Measurements from ENCODE around the gene RYR1.
"Not testable (repeated sequence)": the region's sequence is repeated elsewhere in the genome, so short reads cannot be mapped to it uniquely, and the experiment has no call there.

The RYR1 gene

GRCh38 chr19:38514812-38515633 lies 81.5 kb downstream of the RYR1 start:
- no peak for DNase-seq (ENCODE audit: low read depth)

- DNase-seq (ENCODE audit: low read depth): no peak
These were observed 82.4 kb downstream of the RYR1 start for GRCh38 chr19:38515896-38516295.

- no peak for DNase-seq (ENCODE audit: low read depth)
These were observed 83.3 kb downstream of the RYR1 start for GRCh38 chr19:38516802-38517201.

- no peak for DNase-seq (ENCODE audit: low read depth)
These were observed 83.8 kb downstream of the RYR1 start for GRCh38 chr19:38517321-38517720.

- not testable (repeated sequence) for DNase-seq (ENCODE audit: low read depth)
These were observed 84.5 kb downstream of the RYR1 start for GRCh38 chr19:38517980-38518379.

- no peak for DNase-seq (ENCODE audit: low read depth)
These were observed 85.7 kb downstream of the RYR1 start for GRCh38 chr19:38519168-38519567.

- DNase-seq (ENCODE audit: low read depth): no peak
These were observed 86.5 kb downstream of the RYR1 start for GRCh38 chr19:38519988-38520387.

- no peak for DNase-seq (ENCODE audit: low read depth)
These were observed 89.4 kb downstream of the RYR1 start for GRCh38 chr19:38522915-38523314.

- no peak for DNase-seq (ENCODE audit: low read depth)
These were observed 89.8 kb downstream of the RYR1 start for GRCh38 chr19:38523319-38523718.

GRCh38 chr19:38524369-38524768 lies 90.9 kb downstream of the RYR1 start:
- DNase-seq (ENCODE audit: low read depth): no peak

GRCh38 chr19:38524994-38525634 lies 91.6 kb downstream of the RYR1 start:
- no peak for DNase-seq (ENCODE audit: low read depth)

- no peak for DNase-seq (ENCODE audit: low read depth)
These were observed 92.9 kb downstream of the RYR1 start for GRCh38 chr19:38526430-38526829.

GRCh38 chr19:38527466-38528136 lies 94.1 kb downstream of the RYR1 start:
- DNase-seq (ENCODE audit: low read depth): no peak

- DNase-seq (ENCODE audit: low read depth): no peak
These were observed 94.8 kb downstream of the RYR1 start for GRCh38 chr19:38528213-38528755.

- DNase-seq (ENCODE audit: low read depth): no peak
These were observed 95.4 kb downstream of the RYR1 start for GRCh38 chr19:38528931-38529330.

GRCh38 chr19:38531515-38531914 lies 98.0 kb downstream of the RYR1 start:
- no peak for DNase-seq (ENCODE audit: low read depth)

GRCh38 chr19:38532939-38533338 lies 99.4 kb downstream of the RYR1 start:
- no peak for DNase-seq (ENCODE audit: low read depth)

- no peak for DNase-seq (ENCODE audit: low read depth)
These were observed 101.1 kb downstream of the RYR1 start for GRCh38 chr19:38534574-38534973.

- no peak for DNase-seq (ENCODE audit: low read depth)
These were observed 101.7 kb downstream of the RYR1 start for GRCh38 chr19:38535212-38535611.

- DNase-seq (ENCODE audit: low read depth): no peak
These were observed 103.8 kb downstream of the RYR1 start for GRCh38 chr19:38537071-38537936.

GRCh38 chr19:38538386-38538785 lies 104.9 kb downstream of the RYR1 start:
- no peak for DNase-seq (ENCODE audit: low read depth)

Measured in GM04503 (cell line).